A549 (cell line): Measurements from ENCODE around the gene PLEKHA5. TPM values are rescaled to one million over a fixed set of nuclear protein-coding genes. Genes with fewer than 3 reads are reported as not detected.

Source experiments
- ATAC-seq, 2 experiments: fragments of 200-7000 bp in 1 of 2; fragments of >200 bp in 1 of 2; cut with Nextera tagmentation in 1 of 2; cut with Tn5 transposase in 1 of 2; 3 replicates each; pipeline versions ENCODE4 v1.8.0 to v1.9.1; 2018 to 2020; ENCODE audit warnings: mild to moderate bottlenecking in 1 of 2, moderate library complexity in 1 of 2
- CTCF ChIA-PET: fragments of 300-600 bp; sonication (Branson Sonifier 250); formaldehyde crosslinking; extraction: SDS; loops from one replicate; lab custom pipeline; 2021; ENCODE audit warnings: antibody characterized with exemption, inconsistent platforms; lab: Yijun Ruan, JAX
- POLR2A ChIA-PET: fragments of 350-600 bp; formaldehyde crosslinking; extraction: SDS; loops from one replicate; lab custom pipeline; 2021; ENCODE audit warnings: antibody characterized with exemption, inconsistent platforms; lab: Yijun Ruan, JAX
- DNase-seq, 2 experiments: peaks; one replicate each; pipeline versions ENCODE4 v3.0.0 to v3.0.0-alpha.2; 2011 to 2016; ENCODE audit warnings: low read depth in 1 of 2, low spot score in 1 of 2
- FAIRE-seq: peaks from 2 replicates; lab custom pipeline; 2011; peaks lifted over from hg19 to GRCh38; lab: Jason Lieb, UNC
- H3K27ac ChIP-seq, 2 experiments: fragments of >200 bp; sonication (Bioruptor Twin); formaldehyde crosslinking; 3 replicates each; pipeline ENCODE4 v1.5.1; 2016 to 2017
- H3K4me1 ChIP-seq: fragments of >200 bp; sonication (Bioruptor Twin); formaldehyde crosslinking; 3 replicates; pipeline ENCODE4 v1.6.1; 2016
- H3K4me2 ChIP-seq: fragments of >200 bp; sonication (Bioruptor Twin); formaldehyde crosslinking; 3 replicates; pipeline ENCODE4 v1.6.1; 2016
- H3K4me3 ChIP-seq: fragments of >200 bp; sonication (Bioruptor Twin); formaldehyde crosslinking; 3 replicates; pipeline ENCODE4 v1.5.1; 2016
- H3K9me3 ChIP-seq: fragments of >200 bp; sonication (Bioruptor Twin); formaldehyde crosslinking; 3 replicates; pipeline ENCODE4 v1.6.1; 2016
- BCL3 ChIP-seq: fragments of >200 bp; sonication (Bioruptor Twin); formaldehyde crosslinking; IDR thresholded peaks from 3 replicates; pipeline ENCODE4 v1.6.1; 2016
- BHLHE40 ChIP-seq: IDR thresholded peaks from 2 replicates; pipeline ENCODE4 v1.6.1; 2012; ENCODE audit warnings: low read depth, low read length, inconsistent platforms
- CBX8 ChIP-seq: fragments of 200-600 bp; sonication (generic); IDR thresholded peaks from 2 replicates; pipeline ENCODE4 v1.6.1; 2016
- CEBPB ChIP-seq, 2 experiments: fragments of >200 bp in 1 of 2; sonication (Bioruptor Twin) in 1 of 2; formaldehyde crosslinking in 1 of 2; IDR thresholded peaks; 2 replicates each; pipeline ENCODE4 v1.6.1; 2012 to 2016
- CHD2 ChIP-seq: fragments of 150-350 bp; IDR thresholded peaks from 2 replicates; pipeline ENCODE4 v1.6.1; 2014; ENCODE audit warnings: low read length; ENCODE audit not compliant: partially characterized antibody
- CTCF ChIP-seq: fragments of >200 bp; sonication (Bioruptor Twin); formaldehyde crosslinking; IDR thresholded peaks from 3 replicates; pipeline ENCODE4 v1.5.1; 2016
- ESRRA ChIP-seq: fragments of 150-350 bp; IDR thresholded peaks from 2 replicates; pipeline ENCODE4 v1.6.1; 2014; ENCODE audit warnings: mild to moderate bottlenecking, low read length, borderline replicate concordance
- FOSL2 ChIP-seq, 2 experiments: fragments of 450-650 bp in 1 of 2; fragments of >200 bp in 1 of 2; sonication (Bioruptor Twin) in 1 of 2; formaldehyde crosslinking; IDR thresholded peaks; 2 replicates each; pipeline versions ENCODE4 v1.5.0 to v1.6.1; 2016 to 2020; ENCODE audit warnings: mild to moderate bottlenecking in 1 of 2, moderate library complexity in 1 of 2
- GATA3 ChIP-seq: IDR thresholded peaks from 2 replicates; pipeline ENCODE4 v1.6.1; 2012; ENCODE audit warnings: borderline replicate concordance
- HMGXB4 ChIP-seq: fragments of 250-450 bp; sonication (Bioruptor Pico); IDR thresholded peaks from 2 replicates; pipeline ENCODE4 v1.5.0; 2021; ENCODE audit warnings: mild to moderate bottlenecking, moderate library complexity, borderline replicate concordance
- HOXA7 ChIP-seq: fragments of 250-450 bp; sonication (Bioruptor Pico); IDR thresholded peaks from 2 replicates; pipeline ENCODE4 v1.5.0; 2020; ENCODE audit warnings: mild to moderate bottlenecking, moderate library complexity
- HOXB13 ChIP-seq: fragments of 250-450 bp; sonication (Bioruptor Pico); IDR thresholded peaks from 2 replicates; pipeline ENCODE4 v1.5.0; 2020; ENCODE audit warnings: low read depth, mild to moderate bottlenecking, moderate library complexity
- JUNB ChIP-seq: fragments of >200 bp; sonication (Bioruptor Twin); formaldehyde crosslinking; IDR thresholded peaks from 2 replicates; pipeline ENCODE4 v1.6.1; 2016
- KDM1A ChIP-seq: fragments of 200-600 bp; sonication (generic); IDR thresholded peaks from 2 replicates; pipeline ENCODE4 v1.6.1; 2016; ENCODE audit warnings: low read depth, mild to moderate bottlenecking
- MAZ ChIP-seq: fragments of 150-350 bp; IDR thresholded peaks from 2 replicates; pipeline ENCODE4 v1.6.1; 2014; ENCODE audit warnings: antibody characterized with exemption, low read depth, low read length, borderline replicate concordance
- MYC ChIP-seq: IDR thresholded peaks from 2 replicates; pipeline ENCODE4 v1.6.1; 2012; ENCODE audit warnings: mild to moderate bottlenecking, inconsistent platforms, low read length, improper control_type of control experiment, borderline replicate concordance
- NFE2L2 ChIP-seq: fragments of 150-350 bp; conservative IDR thresholded peaks from 2 replicates; pipeline ENCODE4 v1.6.1; 2014; ENCODE audit warnings: low read length
- NPAS2 ChIP-seq: fragments of 250-450 bp; sonication (Bioruptor Pico); IDR thresholded peaks from 2 replicates; pipeline ENCODE4 v1.8.0; 2022; ENCODE audit warnings: mild to moderate bottlenecking, moderate library complexity, borderline replicate concordance
- POLR2A ChIP-seq: IDR thresholded peaks from 2 replicates; pipeline ENCODE4 v1.6.1; 2012; ENCODE audit warnings: mild to moderate bottlenecking, low read length
- POLR2AphosphoS2 ChIP-seq: conservative IDR thresholded peaks from 2 replicates; pipeline ENCODE4 v1.6.1; 2012; ENCODE audit warnings: low read length, improper control_type of control experiment, inconsistent platforms
- RAD21 ChIP-seq, 2 experiments: fragments of >200 bp in 1 of 2; sonication (Bioruptor Twin) in 1 of 2; formaldehyde crosslinking in 1 of 2; IDR thresholded peaks in 1 of 2; conservative IDR thresholded peaks in 1 of 2; 2 replicates in 1 of 2; 3 replicates in 1 of 2; pipeline ENCODE4 v1.6.1; 2012 to 2018; ENCODE audit warnings: inconsistent platforms in 1 of 2
- RCOR1 ChIP-seq: fragments of 150-350 bp; IDR thresholded peaks from 2 replicates; pipeline ENCODE4 v1.6.1; 2014; ENCODE audit warnings: antibody characterized with exemption, low read length, low read depth
- SREBF2 ChIP-seq: fragments of 450-650 bp; IDR thresholded peaks from 2 replicates; pipeline ENCODE4 v1.6.1; 2014; ENCODE audit warnings: mild to moderate bottlenecking, moderate library complexity
- TP53 ChIP-seq: fragments of 250-450 bp; sonication (Bioruptor Pico); IDR thresholded peaks from 2 replicates; pipeline ENCODE4 v1.5.0; 2021; ENCODE audit warnings: mild to moderate bottlenecking, moderate library complexity
- ZC3H11A ChIP-seq: fragments of 450-650 bp; IDR thresholded peaks from 2 replicates; pipeline ENCODE4 v1.6.1; 2014; ENCODE audit warnings: antibody characterized with exemption, mild to moderate bottlenecking
- ZNF302 ChIP-seq: fragments of 250-450 bp; sonication (Bioruptor Pico); IDR thresholded peaks from 2 replicates; pipeline ENCODE4 v1.9.0; 2021; ENCODE audit warnings: inconsistent platforms, mild to moderate bottlenecking, moderate library complexity
- WGBS: methylation state at CpG from one replicate; pipeline ENCODE4 v1.1.6; 2017; ENCODE audit errors: missing lambda C conversion rate; 5-methylcytosine and 5-hydroxymethylcytosine counted together
- polyA plus RNA-seq, 4 experiments: library from polyadenylated mRNA; depleted of rRNA in 3 of 4; stranded (reverse); fragments of >200 nt; fragmentation: RNase III in 1 of 4; extraction: RNeasy Plus Mini Kit Qiagen cat#74134 plus additional on column Dnase treatment in 1 of 4; gene quantifications; 2 replicates in 3 of 4; 3 replicates in 1 of 4; pipeline ENCODE4 v1.2.3, GENCODE V29; 2011 to 2017
- TF ChIP-seq, protein P1 (sequence below): fragments of 450-650 bp; IDR thresholded peaks from 2 replicates; pipeline ENCODE4 v1.6.1; 2014; ENCODE audit warnings: antibody characterized with exemption

Gene PLEKHA5
- polyA plus RNA-seq, 2 of the 4 experiments (the other 2 are of a cell fraction): 7.6 to 13.2 TPM

GRCh38 chr12:19105463-19105862, 24.1 kb upstream of the PLEKHA5 start:
- H3K27ac ChIP-seq: no peak overlapping the region
- POLR2A ChIA-PET: no interaction called here
- ATAC-seq (no peak), FAIRE-seq (no peak), DNase-seq (no peak)
- H3K4me1 ChIP-seq: no peaks in the 10 kb centered on the region
- WGBS: 63% methylated on average over 3 of the region's 3 CpGs
- CTCF ChIA-PET: no interaction called here
- H3K9me3 ChIP-seq: no peaks in the 10 kb centered on the region
- TF ChIP-seq POLR2A (no peak), FOSL2 (IDR thresholded peaks at IDR 0.05) (no peak), FOSL2 (CRISPR knock-in tag; IDR thresholded peaks at IDR 0.05) (no peak), MAZ (no peak), JUNB (no peak), SREBF2 (no peak), RAD21 (conservative IDR thresholded peaks at IDR 0.05 in 1 of 2, IDR thresholded peaks at IDR 0.05 in 1 of 2) (no peak), RCOR1 (no peak), CTCF (no peak), HOXA7 (no peak), CHD2 (no peak), ESRRA (no peak)
- H3K4me2 ChIP-seq: no peak overlapping the region
- no peak overlapping the region for H3K4me3 ChIP-seq

DNA sequence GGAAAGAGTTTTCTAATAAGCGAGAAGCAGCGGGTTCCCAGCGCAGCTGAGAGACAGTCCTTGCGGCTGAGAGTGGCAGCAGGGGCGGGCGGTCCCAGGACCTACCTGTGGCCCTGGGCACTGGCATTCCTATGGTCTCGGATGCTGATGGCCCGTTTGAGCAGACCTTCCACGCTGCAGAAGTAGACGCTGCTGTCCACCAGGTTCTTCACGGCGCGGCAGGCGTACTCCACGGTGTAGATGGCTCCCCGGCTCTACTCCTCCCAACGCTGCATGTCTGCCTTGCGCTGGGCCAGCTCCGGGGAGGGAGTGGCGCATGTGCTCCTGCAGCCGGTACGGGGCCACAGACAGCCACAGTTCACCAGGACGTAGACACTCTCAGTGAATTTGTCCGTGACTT, 21.8 kb upstream of the PLEKHA5 start:
- no peak for FAIRE-seq
- CTCF ChIA-PET: no interaction called here
- no peak overlapping the region for H3K27ac ChIP-seq
- H3K4me1 ChIP-seq: no peaks in the 10 kb centered on the region
- no peak overlapping the region for H3K4me3 ChIP-seq
- H3K4me2 ChIP-seq: no peak overlapping the region
- no peak for DNase-seq
- POLR2A ChIA-PET: no interaction called here
- no peak for TF ChIP-seq TP53 (CRISPR knock-in tag)
- TF ChIP-seq GATA3: no peak
- no peak for TF ChIP-seq RCOR1
- no peak for TF ChIP-seq NFE2L2
- no peak for TF ChIP-seq HMGXB4 (CRISPR knock-in tag)
- TF ChIP-seq NPAS2 (CRISPR knock-in tag): no peak
- no peak for TF ChIP-seq CEBPB (IDR thresholded peaks at IDR 0.05)
- no peak for TF ChIP-seq BCL3
- no peak for TF ChIP-seq HOXA7
- no peak for TF ChIP-seq POLR2AphosphoS2
- no peak for TF ChIP-seq JUNB
- TF ChIP-seq MYC: no peak
- TF ChIP-seq KDM1A: no peak
- TF ChIP-seq BHLHE40: no peak
- TF ChIP-seq ZNF302: no peak
- no peak for TF ChIP-seq HOXB13 (CRISPR knock-in tag)
- no peak for TF ChIP-seq CBX8
- TF ChIP-seq MAZ: no peak
- no peak for TF ChIP-seq ZC3H11A
- TF ChIP-seq, protein P1, sequence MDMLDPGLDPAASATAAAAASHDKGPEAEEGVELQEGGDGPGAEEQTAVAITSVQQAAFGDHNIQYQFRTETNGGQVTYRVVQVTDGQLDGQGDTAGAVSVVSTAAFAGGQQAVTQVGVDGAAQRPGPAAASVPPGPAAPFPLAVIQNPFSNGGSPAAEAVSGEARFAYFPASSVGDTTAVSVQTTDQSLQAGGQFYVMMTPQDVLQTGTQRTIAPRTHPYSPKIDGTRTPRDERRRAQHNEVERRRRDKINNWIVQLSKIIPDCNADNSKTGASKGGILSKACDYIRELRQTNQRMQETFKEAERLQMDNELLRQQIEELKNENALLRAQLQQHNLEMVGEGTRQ: no peak
- no peaks in the 10 kb centered on the region for H3K9me3 ChIP-seq
- 91% methylated on average over 24 of the region's 24 CpGs for WGBS
- ATAC-seq: no peak
